ENCODE results near the gene EDAR.

The EDAR gene

GRCh38 chr2:108979461-108979860, 9.6 kb downstream of the EDAR start:
- DNase-seq (ENCODE audit: extremely low read depth, insufficient read length) = no peak
- no peak overlapping the region for H3K4me3 ChIP-seq (replicated peaks; ENCODE audit: low read depth, low read length)
- H3K27me3 ChIP-seq (replicated peaks; ENCODE audit: control insufficient read depth, insufficient read depth, low read length) = no peaks in the 10 kb centered on the region; the same call in 1 of the 2 replicates
- TF ChIP-seq CTCF (IDR thresholded peaks at IDR 0.05; ENCODE audit: insufficient read depth, low read length, poor library complexity, severe bottlenecking) = no peak
- no peaks in the 10 kb centered on the region for H3K36me3 ChIP-seq (ENCODE audit: control insufficient read depth, insufficient read depth, low read length)

GRCh38 chr2:108978709-108979111, 10.3 kb downstream of the EDAR start:
- no peaks in the 10 kb centered on the region; the same call in 1 of the 2 replicates for H3K27me3 ChIP-seq (replicated peaks; ENCODE audit: control insufficient read depth, insufficient read depth, low read length)
- TF ChIP-seq CTCF (IDR thresholded peaks at IDR 0.05; ENCODE audit: insufficient read depth, low read length, poor library complexity, severe bottlenecking) = no peak
- H3K36me3 ChIP-seq (ENCODE audit: control insufficient read depth, insufficient read depth, low read length) = no peaks in the 10 kb centered on the region
- H3K4me3 ChIP-seq (replicated peaks; ENCODE audit: low read depth, low read length) = no peak overlapping the region
- DNase-seq (ENCODE audit: extremely low read depth, insufficient read length) = no peak

- no peak for DNase-seq (ENCODE audit: extremely low read depth, insufficient read length)
- TF ChIP-seq CTCF (IDR thresholded peaks at IDR 0.05; ENCODE audit: insufficient read depth, low read length, poor library complexity, severe bottlenecking) = no peak
- H3K36me3 ChIP-seq (ENCODE audit: control insufficient read depth, insufficient read depth, low read length) = no peaks in the 10 kb centered on the region
- no peak overlapping the region for H3K4me3 ChIP-seq (replicated peaks; ENCODE audit: low read depth, low read length)
- no peaks in the 10 kb centered on the region; the same call in 1 of the 2 replicates for H3K27me3 ChIP-seq (replicated peaks; ENCODE audit: control insufficient read depth, insufficient read depth, low read length)
Observed at GRCh38 chr2:108975613-108976435, 13.2 kb downstream of the EDAR start.

GRCh38 chr2:108974674-108975073, 14.3 kb downstream of the EDAR start:
- H3K27me3 ChIP-seq (replicated peaks; ENCODE audit: control insufficient read depth, insufficient read depth, low read length) = no peaks in the 10 kb centered on the region; the same call in 1 of the 2 replicates
- TF ChIP-seq CTCF (IDR thresholded peaks at IDR 0.05; ENCODE audit: insufficient read depth, low read length, poor library complexity, severe bottlenecking) = no peak
- DNase-seq (ENCODE audit: extremely low read depth, insufficient read length) = no peak
- H3K4me3 ChIP-seq (replicated peaks; ENCODE audit: low read depth, low read length) = no peak overlapping the region
- no peaks in the 10 kb centered on the region for H3K36me3 ChIP-seq (ENCODE audit: control insufficient read depth, insufficient read depth, low read length)

- Histone ChIP-seq H3K27me3 (replicated peaks; ENCODE audit: control insufficient read depth, insufficient read depth, low read length) (no peaks in the 10 kb centered on the region; the same call in 1 of the 2 replicates), H3K36me3 (ENCODE audit: control insufficient read depth, insufficient read depth, low read length) (no peaks in the 10 kb centered on the region), H3K4me3 (replicated peaks; ENCODE audit: low read depth, low read length) (no peak overlapping the region)
- no peak for TF ChIP-seq CTCF (IDR thresholded peaks at IDR 0.05; ENCODE audit: insufficient read depth, low read length, poor library complexity, severe bottlenecking)
- no peak for DNase-seq (ENCODE audit: extremely low read depth, insufficient read length)
Observed at GRCh38 chr2:108972663-108973062, 16.4 kb downstream of the EDAR start.

All from GM06990 (cell line).